Subcutaneous adipose tissue (tissue), 4 donors: ENCODE results near the gene NEBL. TPM values are rescaled to one million over a fixed set of nuclear protein-coding genes. Genes with fewer than 3 reads are reported as not detected.

Source experiments
- total RNA-seq, 4 donors: library from RNA; depleted of rRNA; stranded (reverse); fragments of >200 nt; gene quantifications; one replicate each; pipeline ENCODE4 v1.1.0, GENCODE V29; 2016
- TF ChIP-seq, protein P1 (sequence below): fragments of 450-650 bp; IDR thresholded peaks from one replicate; pipeline ENCODE4 v1.5.1; 2016; ENCODE audit warnings: low read depth, mild to moderate bottlenecking, control low read depth, antibody characterized with exemption, moderate library complexity

NEBL gene
- total RNA-seq, 4 donors from 2014 or later: 1.8 to 5.9 (median 3.8) TPM

DNA sequence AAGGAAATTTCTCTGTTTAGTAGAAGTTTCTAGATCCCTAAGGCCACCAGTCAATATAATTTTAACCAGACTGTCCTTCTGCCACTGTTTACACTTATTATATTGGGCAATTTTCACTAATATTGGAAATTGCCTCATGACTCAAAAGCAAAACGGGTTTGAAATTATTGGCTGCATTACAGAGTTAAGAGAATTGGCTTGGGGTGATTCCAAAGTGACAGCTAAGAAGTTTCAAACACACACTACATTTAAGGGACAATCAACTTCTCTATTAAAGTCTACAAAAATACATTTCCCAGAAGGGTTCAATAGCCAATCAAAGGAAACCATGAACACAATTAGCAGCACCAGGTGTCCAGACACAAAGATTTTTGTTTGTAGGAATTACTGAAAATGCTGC lies 111.9 kb downstream of the NEBL start:
- TF ChIP-seq, protein P1, sequence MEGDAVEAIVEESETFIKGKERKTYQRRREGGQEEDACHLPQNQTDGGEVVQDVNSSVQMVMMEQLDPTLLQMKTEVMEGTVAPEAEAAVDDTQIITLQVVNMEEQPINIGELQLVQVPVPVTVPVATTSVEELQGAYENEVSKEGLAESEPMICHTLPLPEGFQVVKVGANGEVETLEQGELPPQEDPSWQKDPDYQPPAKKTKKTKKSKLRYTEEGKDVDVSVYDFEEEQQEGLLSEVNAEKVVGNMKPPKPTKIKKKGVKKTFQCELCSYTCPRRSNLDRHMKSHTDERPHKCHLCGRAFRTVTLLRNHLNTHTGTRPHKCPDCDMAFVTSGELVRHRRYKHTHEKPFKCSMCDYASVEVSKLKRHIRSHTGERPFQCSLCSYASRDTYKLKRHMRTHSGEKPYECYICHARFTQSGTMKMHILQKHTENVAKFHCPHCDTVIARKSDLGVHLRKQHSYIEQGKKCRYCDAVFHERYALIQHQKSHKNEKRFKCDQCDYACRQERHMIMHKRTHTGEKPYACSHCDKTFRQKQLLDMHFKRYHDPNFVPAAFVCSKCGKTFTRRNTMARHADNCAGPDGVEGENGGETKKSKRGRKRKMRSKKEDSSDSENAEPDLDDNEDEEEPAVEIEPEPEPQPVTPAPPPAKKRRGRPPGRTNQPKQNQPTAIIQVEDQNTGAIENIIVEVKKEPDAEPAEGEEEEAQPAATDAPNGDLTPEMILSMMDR: no peak

DNA sequence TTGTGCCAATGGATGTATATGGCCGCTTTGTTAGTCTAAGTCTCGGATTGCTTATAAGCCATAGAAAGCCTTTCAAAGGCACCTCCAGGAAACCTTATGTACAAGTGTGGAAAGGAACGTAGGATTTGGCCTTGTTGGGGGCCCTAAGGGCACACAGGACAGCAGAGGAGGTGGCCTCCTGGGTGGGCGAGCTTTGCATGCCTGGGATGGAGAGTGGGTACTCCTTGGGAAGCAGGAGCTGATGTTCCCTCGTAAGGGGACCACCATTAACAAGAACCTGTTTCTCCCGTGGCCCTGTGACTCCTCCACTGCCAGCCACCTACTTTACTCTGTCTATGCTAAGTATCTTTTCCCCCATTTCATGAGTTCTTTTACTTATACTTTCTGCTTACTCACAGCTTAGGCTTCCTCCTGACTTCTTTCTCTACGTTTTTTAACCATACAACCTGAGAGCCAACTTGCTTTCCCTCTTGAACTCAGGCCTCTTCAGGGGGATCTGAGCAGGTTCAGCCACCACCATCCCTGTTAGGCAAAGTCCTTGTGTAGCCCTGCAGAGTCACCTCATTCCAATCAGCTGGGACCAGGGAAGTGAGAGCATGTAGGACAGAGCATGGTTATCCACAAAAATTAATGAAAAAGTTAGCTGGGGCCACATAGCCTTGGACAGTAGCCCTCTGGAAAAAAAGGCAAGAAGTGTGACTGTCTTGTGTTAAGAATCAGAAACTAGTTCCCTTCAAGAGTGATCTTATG lies 118.9 kb downstream of the NEBL start:
- TF ChIP-seq, protein P1: no peak

DNA sequence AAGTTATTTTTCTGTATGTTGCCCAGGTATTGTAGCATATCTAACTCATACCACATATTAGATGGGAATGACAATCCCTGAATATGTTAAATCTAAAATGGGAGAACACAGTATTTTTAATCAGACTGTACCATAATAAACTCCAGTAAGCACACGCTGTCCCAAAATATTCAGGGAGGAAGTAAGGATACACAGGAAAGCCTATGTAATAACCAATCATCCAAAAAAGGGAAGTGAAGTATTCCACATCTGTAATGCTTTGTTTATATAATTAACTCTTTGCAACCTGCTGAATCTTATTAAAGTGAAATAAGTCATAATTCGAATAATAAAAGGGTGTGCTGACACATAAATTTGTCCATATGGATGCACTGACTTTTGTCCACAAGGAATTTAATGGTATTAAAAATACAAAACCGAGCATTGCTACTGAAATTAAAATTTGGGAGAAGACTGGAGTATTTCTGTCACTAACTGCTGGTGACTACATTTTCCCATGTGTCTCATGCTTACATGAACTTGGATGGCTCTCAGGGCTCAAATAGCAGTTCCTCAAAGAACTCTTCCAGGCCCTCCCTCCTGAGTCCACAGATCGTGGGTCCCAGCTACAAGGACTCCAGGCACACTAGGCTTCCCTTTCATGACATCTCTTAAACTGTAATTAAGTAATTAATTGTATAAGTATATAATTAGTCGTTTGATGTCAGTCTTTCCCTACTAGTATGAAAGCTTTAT lies 120.6 kb downstream of the NEBL start:
- TF ChIP-seq, protein P1: no peak

DNA sequence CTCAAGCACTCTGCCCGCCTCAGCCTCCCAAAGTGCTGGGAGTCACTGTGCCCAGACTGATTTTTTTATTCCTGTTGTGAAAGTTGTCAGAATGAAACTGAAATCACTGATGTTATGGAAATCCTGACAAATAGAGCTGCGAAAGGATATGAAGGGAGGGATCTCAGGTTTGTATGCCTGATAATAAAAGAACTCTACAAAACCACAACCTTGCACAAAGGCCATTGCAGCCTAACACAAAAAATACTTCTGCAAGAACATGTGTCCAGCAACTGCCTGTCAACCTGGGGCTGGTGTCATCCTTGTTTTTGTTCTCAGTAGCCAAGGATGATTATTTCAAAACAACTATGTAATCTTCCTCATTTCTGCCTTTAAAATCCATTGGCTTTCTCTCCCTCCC lies 126.1 kb downstream of the NEBL start:
- TF ChIP-seq, protein P1: no peak

DNA sequence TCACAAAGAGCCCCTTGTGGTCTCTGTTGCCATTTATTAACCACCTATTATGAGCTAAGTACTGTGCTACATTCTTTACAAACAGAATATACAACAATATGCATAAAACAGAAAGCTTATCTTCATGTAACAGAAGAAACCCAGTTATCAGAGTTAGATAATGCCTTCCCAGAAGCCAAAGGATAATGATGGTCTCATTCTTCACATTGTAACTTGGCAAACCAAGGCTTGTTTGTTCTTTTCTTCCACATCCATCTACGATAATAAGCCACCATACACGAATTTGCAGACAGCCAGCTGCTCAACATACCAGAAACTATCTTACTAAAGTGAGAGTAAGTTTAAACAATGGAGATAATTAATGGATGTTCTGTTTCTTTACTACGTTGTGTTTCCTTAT lies 127.6 kb downstream of the NEBL start:
- TF ChIP-seq, protein P1: no peak

DNA sequence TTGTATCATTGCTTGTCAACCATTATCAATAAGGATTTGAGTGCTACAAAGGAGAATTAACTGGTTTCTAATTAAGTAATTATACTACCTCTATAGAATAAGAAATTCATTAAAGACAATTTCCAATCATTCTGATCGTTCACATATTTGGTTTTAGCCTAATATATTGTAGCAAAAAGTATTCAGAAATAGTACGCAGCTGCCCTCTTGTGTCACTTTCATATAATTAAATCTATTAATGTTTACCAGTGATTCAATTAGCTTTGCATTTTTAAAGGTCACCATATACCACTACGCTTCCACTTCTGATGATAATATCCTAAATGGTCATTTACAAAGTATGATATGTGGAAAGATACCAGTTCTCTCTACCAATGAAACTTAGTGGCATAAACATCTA lies 128.3 kb downstream of the NEBL start:
- TF ChIP-seq, protein P1: no peak

DNA sequence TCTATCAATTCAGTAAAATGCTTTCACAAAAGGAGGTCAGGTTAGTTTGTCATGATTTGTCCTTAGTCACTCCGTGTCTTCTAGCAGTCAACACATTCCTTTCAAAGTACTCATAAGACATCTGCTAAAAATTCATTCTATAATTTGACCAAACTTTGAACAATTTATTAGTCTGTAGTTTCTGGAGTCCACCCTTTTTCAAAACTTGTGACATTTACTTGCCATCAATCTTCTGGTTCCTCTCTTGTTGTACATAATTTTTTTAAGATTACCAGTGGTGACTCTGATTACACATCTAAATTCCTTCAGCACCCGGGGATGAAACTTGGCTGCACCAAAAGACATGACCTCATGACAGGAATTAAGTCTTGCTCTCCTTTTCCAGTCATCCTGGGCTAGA lies 130.1 kb downstream of the NEBL start:
- TF ChIP-seq, protein P1: no peak
